PC-3 (cell line): ENCODE data around the gene GPR26.

Experiments used
- CTCF ChIP-seq: fragments of 300-600 bp; sonication (generic); conservative IDR thresholded peaks from 2 replicates; pipeline ENCODE4 v1.5.1; 2017; ENCODE audit warnings: antibody characterized with exemption, low read depth, mild to moderate bottlenecking, low read length
- EZH2 ChIP-seq: fragments of 300-600 bp; sonication (generic); IDR thresholded peaks from one replicate; pipeline ENCODE4 v1.6.1; 2017; ENCODE audit warnings: antibody characterized with exemption, mild to moderate bottlenecking, low read length; ENCODE audit not compliant: unreplicated experiment
- EZH2phosphoT487 ChIP-seq: fragments of 300-600 bp; sonication (generic); IDR thresholded peaks from 2 replicates; pipeline ENCODE4 v1.6.1; 2018; ENCODE audit warnings: mild to moderate bottlenecking, antibody characterized with exemption, low read length, borderline replicate concordance

- TF ChIP-seq CTCF (no peak), EZH2phosphoT487 (no peak), EZH2 (no peak)
Measured at GRCh38 chr10:123742751-123743440, 76.7 kb downstream of the GPR26 start.
